Measurements from ENCODE around the gene ASXL1. TPM values are rescaled to one million over a fixed set of nuclear protein-coding genes. Genes with fewer than 3 reads are reported as not detected.

ASXL1 gene
- total RNA-seq, 1 donor from 2014 or later, result 145 TPM

DNA sequence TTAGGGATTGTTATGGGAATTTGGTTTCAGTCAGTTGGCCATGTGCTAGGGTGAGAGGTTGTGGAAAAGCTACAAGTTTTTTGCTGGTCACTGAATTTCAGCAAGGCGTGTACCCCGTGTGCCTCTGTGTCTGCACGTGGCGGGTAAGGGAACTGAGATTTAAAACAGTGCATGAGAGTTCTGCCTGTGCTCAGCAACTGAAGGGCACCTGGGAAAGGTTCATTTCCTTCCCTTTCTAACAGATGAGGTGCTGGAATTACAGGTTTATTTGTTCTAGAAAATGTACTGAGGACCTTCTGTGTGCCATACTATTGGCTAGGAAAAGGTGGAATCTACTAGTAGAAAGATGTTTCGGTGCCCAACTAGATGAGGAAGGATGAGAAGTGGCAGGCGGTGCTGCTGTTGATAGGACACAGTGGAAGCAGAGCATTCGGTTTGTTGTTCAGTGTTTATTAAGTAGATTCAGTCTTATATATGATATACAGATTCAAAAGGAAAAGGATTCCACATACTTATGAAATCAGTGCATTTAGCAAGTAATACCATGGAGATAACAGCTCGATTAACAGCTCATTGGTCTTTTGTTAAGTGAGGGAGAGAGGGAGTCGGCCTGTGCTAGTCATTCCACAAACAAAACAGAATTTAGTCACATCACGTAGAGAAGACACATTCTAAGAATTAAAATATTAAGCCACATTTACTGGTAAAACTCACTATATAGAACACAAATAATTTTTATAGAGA is 84.7 kb downstream of the ASXL1 start:
- intact Hi-C loops (cut with micrococcal nuclease), result no loop called here
- Mint-ChIP-seq H3K27me3 (ENCODE audit: low read depth) (no peaks in the 10 kb centered on the region), H3K4me1 (ENCODE audit: low read depth) (peaks cover 14% of the 10 kb centered on the region), H3K36me3 (ENCODE audit: low read depth) (peaks cover 50% of the 10 kb centered on the region), H3K27ac (peak overlapping the region; percentile 36), H3K4me3 (ENCODE audit: low read depth) (no peak overlapping the region), H3K9me3 (no peaks in the 10 kb centered on the region)
- DNase-seq (ENCODE audit: low spot score), result no peak

DNA sequence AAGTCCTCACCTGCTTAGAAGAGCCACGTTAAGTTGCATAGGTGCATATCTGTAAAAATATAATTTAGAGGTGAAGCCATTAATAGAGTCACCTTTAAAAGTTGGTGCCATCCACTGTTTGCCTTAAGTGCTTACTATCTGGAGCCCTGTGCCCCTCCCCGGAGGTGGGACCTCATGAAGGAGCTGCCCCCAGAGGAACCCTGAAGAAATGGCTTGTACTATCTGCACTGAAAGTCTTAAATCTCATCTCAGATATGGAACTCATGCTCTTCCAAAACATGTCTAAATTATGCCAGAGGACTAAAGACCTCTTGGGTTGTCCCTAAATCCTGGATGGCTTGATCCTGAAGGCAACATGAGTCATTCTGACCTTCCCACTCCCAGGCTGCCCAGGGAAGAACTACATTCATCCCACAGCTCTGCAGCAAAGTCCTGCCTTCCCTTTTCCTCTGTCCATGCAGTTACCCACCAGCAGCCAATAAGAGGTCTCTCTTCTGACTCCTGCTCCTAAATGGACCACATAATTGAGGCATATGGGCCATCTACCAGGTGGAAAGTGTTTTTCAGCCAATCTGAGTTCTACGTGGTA is 85.3 kb downstream of the ASXL1 start:
- Mint-ChIP-seq H3K4me1 (ENCODE audit: low read depth) (peaks cover 14% of the 10 kb centered on the region), H3K36me3 (ENCODE audit: low read depth) (peaks cover 47% of the 10 kb centered on the region), H3K4me3 (ENCODE audit: low read depth) (no peak overlapping the region), H3K27me3 (ENCODE audit: low read depth) (no peaks in the 10 kb centered on the region), H3K9me3 (no peaks in the 10 kb centered on the region), H3K27ac (no peak overlapping the region)
- intact Hi-C loops (cut with micrococcal nuclease), result no loop called here
- no peak for DNase-seq (ENCODE audit: low spot score)

DNA sequence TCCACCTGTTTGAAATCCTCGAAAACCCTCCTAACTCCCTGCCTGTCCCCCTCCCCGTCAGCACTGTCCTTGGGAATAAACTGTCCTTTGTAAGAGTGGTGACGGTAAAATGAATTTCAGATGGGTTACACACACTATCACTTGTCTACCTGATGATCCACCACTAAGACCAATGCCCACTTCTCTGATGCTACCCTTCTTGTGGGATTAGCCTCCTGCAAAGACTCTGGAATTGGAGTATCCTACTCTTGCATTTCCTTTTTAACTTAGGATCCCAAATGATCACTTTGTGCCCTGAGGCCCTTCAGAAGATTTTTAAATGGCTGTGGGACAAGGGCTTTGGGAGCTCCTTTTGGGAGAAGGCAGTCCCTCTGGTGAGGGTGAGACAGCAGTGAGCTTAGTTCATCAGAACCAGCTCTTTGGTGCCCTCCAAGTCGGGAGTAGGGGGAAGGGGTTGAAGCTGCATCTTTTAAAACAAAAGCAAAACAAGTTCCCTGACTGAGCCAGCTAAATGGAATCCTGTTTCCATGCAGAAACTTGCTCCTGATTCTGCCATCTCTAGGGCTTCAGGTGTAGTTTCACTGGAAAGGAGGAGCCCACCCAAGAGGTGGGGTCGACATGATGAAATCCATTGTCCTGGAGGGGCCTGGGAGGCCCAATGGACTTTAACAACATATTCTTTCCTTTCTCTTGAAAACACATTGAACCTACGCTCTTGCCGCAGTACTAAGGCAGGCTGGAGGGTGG is 86.5 kb downstream of the ASXL1 start:
- Mint-ChIP-seq H3K4me3 (ENCODE audit: low read depth) (no peak overlapping the region), H3K27me3 (ENCODE audit: low read depth) (no peaks in the 10 kb centered on the region), H3K4me1 (ENCODE audit: low read depth) (peaks cover 4% of the 10 kb centered on the region), H3K36me3 (ENCODE audit: low read depth) (peaks cover 38% of the 10 kb centered on the region), H3K9me3 (no peaks in the 10 kb centered on the region), H3K27ac (peak overlapping the region; percentile 59)
- intact Hi-C loops (cut with micrococcal nuclease), result no loop called here
- DNase-seq (ENCODE audit: low spot score), result no peak

DNA sequence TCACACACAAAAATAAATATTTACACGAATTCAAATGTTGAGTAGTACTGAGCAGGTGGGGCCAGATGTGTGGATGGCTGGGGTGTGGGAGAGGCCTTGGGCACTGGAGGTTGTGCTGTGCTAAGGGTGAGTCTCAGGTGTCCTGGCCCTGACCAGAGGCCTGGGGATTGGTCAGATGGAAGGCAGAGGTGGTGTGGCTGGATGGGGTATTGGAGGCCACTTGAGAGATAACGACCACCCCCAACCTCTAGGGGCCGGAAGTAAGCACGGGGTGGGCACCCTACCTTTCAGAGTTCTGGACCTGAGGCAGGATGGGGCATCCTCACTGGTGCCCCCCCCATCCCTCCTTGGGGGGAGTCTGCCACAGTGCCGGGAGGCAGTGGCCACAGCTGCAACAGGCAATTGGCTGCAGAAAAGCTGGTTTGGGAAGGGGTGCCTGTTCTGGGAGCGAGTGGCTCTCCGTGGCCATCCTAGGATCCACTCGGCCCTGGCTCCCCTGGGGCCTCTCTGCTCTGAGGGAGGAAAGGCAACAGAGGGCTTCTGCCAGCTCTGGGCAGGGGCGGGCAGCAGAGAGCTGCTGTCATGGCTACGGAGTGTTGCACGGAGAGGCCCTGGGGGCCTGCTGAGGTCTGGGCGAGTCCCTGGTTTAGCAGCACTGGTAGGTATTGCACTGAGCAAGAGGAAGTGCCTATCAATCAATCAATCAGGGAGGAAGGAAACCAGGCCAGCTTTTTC is 87.6 kb downstream of the ASXL1 start:
- H3K4me3 Mint-ChIP-seq (ENCODE audit: low read depth), result no peak overlapping the region
- H3K9me3 Mint-ChIP-seq, result no peaks in the 10 kb centered on the region
- H3K27me3 Mint-ChIP-seq (ENCODE audit: low read depth), result no peaks in the 10 kb centered on the region
- no peak for DNase-seq (ENCODE audit: low spot score)
- peaks cover 34% of the 10 kb centered on the region for H3K36me3 Mint-ChIP-seq (ENCODE audit: low read depth)
- peaks cover 4% of the 10 kb centered on the region for H3K4me1 Mint-ChIP-seq (ENCODE audit: low read depth)
- peak overlapping the region; percentile 59 for H3K27ac Mint-ChIP-seq
- intact Hi-C loops (cut with micrococcal nuclease), result no loop called here

DNA sequence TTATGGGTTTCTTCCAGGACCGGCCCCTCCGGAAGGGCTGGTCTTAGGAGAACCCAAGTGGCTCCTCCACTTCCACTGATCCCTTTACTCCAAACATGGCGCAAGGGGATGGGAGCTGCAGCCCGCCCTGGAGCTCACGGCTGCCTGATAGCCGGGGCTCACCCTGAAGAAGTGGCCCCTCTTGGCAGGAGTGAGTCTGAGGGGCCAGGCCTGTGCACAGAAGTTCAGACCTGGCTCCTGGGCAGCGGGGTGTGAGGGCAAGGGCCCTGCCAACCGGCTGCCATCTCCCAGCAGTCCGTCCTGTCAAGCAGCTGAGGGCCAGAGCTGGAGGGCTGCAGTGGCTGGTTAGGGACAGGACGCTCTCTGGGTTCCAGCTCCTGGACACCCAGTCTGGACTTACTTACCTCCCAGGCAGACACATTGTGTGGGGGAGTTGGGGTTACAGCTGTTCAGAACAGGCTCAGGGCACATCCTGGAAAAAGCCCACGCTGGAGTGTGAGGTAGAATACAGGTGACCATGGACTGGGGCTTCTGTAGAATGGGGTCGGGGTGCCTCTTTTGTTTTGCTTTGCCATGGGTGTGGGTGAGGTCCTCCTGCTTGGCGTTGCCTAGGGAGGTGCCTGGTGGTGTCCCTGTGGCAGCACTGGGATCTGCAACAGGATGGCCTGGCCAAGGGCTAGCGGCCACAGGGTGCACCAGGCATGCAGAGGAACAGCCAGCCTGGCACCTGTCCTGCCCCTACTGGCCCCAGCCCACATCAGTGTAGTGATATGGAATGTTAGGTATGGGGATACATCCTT is 88.4 kb downstream of the ASXL1 start:
- no peak for DNase-seq (ENCODE audit: low spot score)
- Mint-ChIP-seq H3K36me3 (ENCODE audit: low read depth) (peaks cover 32% of the 10 kb centered on the region), H3K4me1 (ENCODE audit: low read depth) (peaks cover 4% of the 10 kb centered on the region), H3K4me3 (ENCODE audit: low read depth) (no peak overlapping the region), H3K27me3 (ENCODE audit: low read depth) (no peaks in the 10 kb centered on the region), H3K9me3 (no peaks in the 10 kb centered on the region), H3K27ac (no peak overlapping the region)
- intact Hi-C loops (cut with micrococcal nuclease), result no loop called here

DNA sequence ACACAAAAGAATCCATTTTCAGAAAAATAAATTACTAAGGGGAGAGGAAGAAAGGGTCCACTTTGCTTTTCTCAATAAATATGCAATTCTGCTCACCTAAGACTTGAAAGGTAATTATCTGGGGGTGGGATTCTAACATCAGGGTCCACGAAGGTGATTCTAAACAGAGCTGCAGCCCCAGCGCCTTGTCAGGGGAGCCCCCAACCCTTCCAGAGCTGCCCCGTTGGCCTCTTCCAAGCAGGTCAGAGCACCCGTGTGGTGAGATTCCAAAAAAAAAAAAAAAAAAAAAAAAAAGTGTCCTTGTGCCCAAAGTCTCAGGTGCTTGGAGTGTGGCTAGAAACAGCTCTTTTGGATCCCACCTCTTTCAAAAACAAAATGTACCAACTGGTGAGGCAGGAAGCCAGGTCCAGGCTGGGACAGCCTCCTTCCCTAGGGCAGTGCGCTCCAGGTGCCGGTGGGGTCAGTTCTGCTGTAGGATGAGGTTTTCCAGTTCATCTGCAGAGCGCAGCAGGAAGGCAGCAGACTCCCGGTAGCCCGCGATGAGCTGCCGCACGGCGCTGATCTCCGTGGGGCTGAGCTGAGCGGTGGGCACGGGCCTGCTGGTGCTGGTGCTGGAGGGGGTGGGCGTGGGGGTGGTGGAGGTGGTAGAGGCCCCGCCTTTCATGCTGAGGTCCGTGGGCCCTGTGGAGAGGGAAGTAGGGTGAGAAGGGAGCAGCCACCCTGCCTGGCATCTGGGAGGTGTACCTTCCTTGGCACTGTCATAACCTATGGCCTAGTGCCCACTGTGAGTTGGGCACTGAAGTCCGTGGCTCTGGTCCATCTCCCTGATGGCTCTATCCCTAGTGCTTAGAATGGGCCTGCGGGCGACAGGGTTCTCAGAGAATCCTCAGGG is 89.3 kb downstream of the ASXL1 start:
- Mint-ChIP-seq H3K4me3 (ENCODE audit: low read depth) (no peak overlapping the region), H3K27ac (no peak overlapping the region), H3K36me3 (ENCODE audit: low read depth) (peaks cover 32% of the 10 kb centered on the region), H3K9me3 (no peaks in the 10 kb centered on the region), H3K27me3 (ENCODE audit: low read depth) (no peaks in the 10 kb centered on the region), H3K4me1 (ENCODE audit: low read depth) (peaks cover 4% of the 10 kb centered on the region)
- intact Hi-C loops (cut with micrococcal nuclease), result no loop called here
- DNase-seq (ENCODE audit: low spot score), result no peak

DNA sequence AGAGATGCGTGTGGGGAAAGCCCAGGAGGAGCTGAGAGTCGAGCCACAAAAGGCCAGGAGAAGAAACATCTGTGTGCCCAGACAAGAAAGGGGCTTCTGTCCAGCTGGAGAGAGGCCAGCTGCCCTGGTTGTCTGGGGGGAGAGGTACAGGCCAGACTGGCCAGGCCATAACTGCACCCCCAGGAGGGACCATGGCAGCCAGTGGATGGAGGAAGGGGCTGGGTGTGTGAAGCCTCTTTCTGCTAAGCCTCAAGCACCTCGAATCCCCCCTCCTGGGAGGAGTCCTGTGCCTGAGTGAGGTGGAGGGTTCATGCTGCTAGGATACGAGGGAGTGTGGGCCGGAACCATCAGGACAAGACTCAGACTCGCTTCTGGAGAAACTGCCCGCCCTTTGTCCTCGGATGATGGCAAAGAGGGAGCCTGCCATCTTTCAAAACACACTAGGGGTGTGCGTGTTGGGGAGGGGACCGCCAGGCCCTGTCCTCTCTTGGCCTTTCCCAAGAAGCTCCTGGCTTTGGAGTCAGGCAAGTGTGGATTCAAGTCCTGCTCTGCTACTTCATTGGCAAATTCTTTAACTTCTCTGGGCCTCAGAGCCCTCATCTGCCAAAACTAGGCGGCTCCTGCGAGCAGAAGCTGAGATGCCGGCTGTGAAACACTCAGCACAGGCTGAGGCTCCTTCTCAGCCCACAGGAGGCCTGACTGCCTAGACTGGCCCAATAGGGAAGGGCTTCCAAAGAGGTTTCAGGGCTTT is 90.3 kb downstream of the ASXL1 start:
- no peak overlapping the region for H3K27ac Mint-ChIP-seq
- H3K27me3 Mint-ChIP-seq (ENCODE audit: low read depth), result no peaks in the 10 kb centered on the region
- H3K4me3 Mint-ChIP-seq (ENCODE audit: low read depth), result no peak overlapping the region
- peaks cover 34% of the 10 kb centered on the region for H3K36me3 Mint-ChIP-seq (ENCODE audit: low read depth)
- peaks cover 4% of the 10 kb centered on the region for H3K4me1 Mint-ChIP-seq (ENCODE audit: low read depth)
- no peaks in the 10 kb centered on the region for H3K9me3 Mint-ChIP-seq
- DNase-seq (ENCODE audit: low spot score), result no peak
- intact Hi-C loops (cut with micrococcal nuclease), result no loop called here

DNA sequence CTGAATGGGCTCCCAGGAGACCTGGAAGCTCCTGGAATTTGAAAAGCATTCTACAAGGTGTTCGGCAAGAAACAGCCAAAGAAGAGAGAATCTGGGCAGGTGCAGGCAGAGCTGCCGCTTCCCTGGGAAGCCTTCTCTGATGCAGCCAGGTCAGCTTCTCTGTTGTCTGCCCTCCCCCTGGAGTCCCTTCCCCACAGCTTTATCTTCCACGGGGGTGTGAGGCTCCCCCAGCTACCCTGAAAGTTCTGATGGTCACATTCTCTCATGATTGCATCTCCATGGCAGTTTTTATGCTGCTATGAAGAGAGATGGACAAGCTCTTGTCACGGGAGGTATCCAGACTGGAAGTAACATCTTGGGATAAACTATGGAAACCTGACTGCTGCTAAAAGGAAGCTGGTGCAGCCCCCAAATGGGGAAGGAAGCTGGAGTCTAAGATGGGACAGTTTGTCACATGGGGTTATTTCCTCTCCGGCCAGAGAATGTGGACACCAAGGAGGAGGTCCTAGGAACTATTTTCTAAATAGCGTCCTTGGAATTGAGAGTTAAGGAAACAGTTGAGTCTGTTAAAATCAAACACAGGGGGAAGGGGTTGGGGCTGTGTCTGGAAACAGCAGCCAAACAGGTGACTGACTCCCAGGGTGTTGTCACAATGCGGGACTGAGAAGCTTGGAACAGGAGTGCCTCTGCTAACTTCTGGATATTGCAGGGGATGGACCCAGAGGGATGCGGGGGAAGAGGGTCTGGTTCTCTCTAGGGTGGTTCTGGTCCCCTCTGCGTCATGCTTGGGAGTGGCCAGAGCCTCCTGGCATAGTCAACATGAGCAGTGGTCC is 91.1 kb downstream of the ASXL1 start:
- Mint-ChIP-seq H3K27me3 (ENCODE audit: low read depth) (no peaks in the 10 kb centered on the region), H3K9me3 (no peaks in the 10 kb centered on the region), H3K36me3 (ENCODE audit: low read depth) (peaks cover 29% of the 10 kb centered on the region), H3K27ac (no peak overlapping the region), H3K4me3 (ENCODE audit: low read depth) (no peak overlapping the region), H3K4me1 (ENCODE audit: low read depth) (peaks cover 4% of the 10 kb centered on the region)
- intact Hi-C loops (cut with micrococcal nuclease), result no loop called here
- no peak for DNase-seq (ENCODE audit: low spot score)

DNA sequence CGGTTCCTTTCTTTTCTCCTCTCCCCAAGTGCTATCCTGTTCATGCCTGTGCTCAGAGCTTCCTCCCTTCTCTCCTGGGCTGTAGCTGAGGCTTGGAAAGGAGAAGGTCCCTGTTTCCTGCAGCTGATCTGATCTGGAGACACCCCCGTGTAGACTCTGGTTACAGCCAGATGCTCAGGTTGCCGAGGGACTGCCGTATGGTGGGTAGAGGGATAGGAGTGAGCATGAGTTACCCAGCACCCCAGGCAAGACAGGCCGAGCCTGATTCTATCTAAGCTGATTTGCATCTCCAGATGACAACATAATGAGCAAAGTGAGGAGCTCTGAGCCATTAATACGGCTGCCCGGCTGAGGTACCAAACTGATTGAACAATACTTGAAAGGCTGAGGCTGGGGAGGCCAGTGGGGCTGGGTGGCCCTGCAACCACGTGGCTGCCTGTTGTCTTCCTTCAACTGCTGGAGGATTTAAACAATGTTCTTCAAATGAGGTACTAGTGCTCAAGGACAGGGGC is 91.8 kb downstream of the ASXL1 start:
- intact Hi-C loops (cut with micrococcal nuclease), result no loop called here
- H3K27me3 Mint-ChIP-seq (ENCODE audit: low read depth), result no peaks in the 10 kb centered on the region
- H3K4me3 Mint-ChIP-seq (ENCODE audit: low read depth), result no peak overlapping the region
- H3K36me3 Mint-ChIP-seq (ENCODE audit: low read depth), result peaks cover 26% of the 10 kb centered on the region
- DNase-seq (ENCODE audit: low spot score), result no peak
- no peak overlapping the region for H3K27ac Mint-ChIP-seq
- peaks cover 4% of the 10 kb centered on the region for H3K4me1 Mint-ChIP-seq (ENCODE audit: low read depth)
- no peaks in the 10 kb centered on the region for H3K9me3 Mint-ChIP-seq

DNA sequence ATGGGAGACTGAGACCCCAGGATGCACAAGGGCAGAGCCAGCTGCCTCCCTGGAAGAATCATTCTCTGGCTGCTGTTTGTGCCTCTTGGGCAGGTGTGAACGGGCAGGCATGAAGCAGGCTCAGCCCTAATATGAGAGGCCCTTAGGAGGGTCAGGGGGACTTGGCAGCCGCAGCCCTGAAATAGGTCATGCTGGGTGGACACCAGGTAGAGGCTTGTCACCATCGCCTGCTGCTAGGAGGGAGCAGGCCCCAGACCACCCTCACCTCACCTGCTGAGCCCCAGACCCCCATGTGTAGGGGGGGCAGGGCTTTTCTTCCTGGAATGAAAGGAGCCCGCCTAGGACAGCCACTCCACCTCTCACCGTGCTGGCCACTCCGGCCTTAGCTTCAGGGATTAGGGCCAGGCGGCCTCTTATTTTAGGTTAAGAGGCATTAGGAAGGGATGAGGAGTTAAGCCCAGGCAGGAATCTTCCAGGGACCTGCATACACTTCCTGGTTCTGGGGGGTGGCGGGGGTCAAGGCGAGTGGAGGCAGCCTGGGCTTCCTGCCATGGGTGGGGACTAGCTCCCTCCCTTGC is 92.4 kb downstream of the ASXL1 start:
- intact Hi-C loops (cut with micrococcal nuclease), result no loop called here
- no peak for DNase-seq (ENCODE audit: low spot score)
- Mint-ChIP-seq H3K4me1 (ENCODE audit: low read depth) (no peaks in the 10 kb centered on the region), H3K4me3 (ENCODE audit: low read depth) (no peak overlapping the region), H3K36me3 (ENCODE audit: low read depth) (peaks cover 21% of the 10 kb centered on the region), H3K27ac (no peak overlapping the region), H3K9me3 (no peaks in the 10 kb centered on the region), H3K27me3 (ENCODE audit: low read depth) (no peaks in the 10 kb centered on the region)

All from activated T-helper 2 cell treated with anti-CD3 and anti-CD28 coated beads, Interferon-gamma antibody, Interleukin-2, Interleukin-4, amounts not matched to agents 10 μg/mL and 5 μg/mL and 100 μg/mL, durations not matched to agents 14 hours and 24 hours and 36 hours (primary cell).